ENCODE measurements around the gene ATP8B4. TPM values are rescaled to one million over a fixed set of nuclear protein-coding genes. Genes with fewer than 3 reads are reported as not detected.

ATP8B4 gene
- total and polyA plus RNA-seq, 4 donors: 1.9 to 19.7 (median 12.4) TPM

GRCh38 chr15:49934487-49934886 is 184.5 kb downstream of the ATP8B4 start:
- no peak for DNase-seq (ENCODE audit: low spot score)
- Histone ChIP-seq H3K4me3 (ENCODE audit: low read depth in 1 of 3, low read length in 3 of 3) (no peak overlapping the region), H3K4me1 (ENCODE audit: control insufficient read depth in 4 of 4, insufficient read depth in 4 of 4, low read length in 3 of 4) (no peaks in the 10 kb centered on the region), H3K36me3 (ENCODE audit: control insufficient read depth in 4 of 4, insufficient read depth in 3 of 4, low read depth in 1 of 4, low read length in 3 of 4) (peaks cover 0 to 1% (median 0%) of the 10 kb centered on the region in 4 donors), H3K9ac (ENCODE audit: low read depth in 1 of 2, low read length in 2 of 2) (no peak overlapping the region), H3K9me3 (ENCODE audit: control insufficient read depth in 4 of 4, low read length in 3 of 4) (no peaks in the 10 kb centered on the region), H3K27ac (ENCODE audit: low read depth in 1 of 2, low read length in 2 of 2) (no peak overlapping the region), H3K27me3 (ENCODE audit: control insufficient read depth in 4 of 4, insufficient read depth in 4 of 4, low read length in 3 of 4) (no peaks in the 10 kb centered on the region)
- WGBS: 91% methylated on average over 2 of the region's 2 CpGs
- TF ChIP-seq NR2F2 (IDR thresholded peaks at IDR 0.05): no peak
- TF ChIP-seq REST (IDR thresholded peaks at IDR 0.05): no peak
- no peak for TF ChIP-seq HNF4A (conservative IDR thresholded peaks at IDR 0.05)
- no peak for TF ChIP-seq CTCF (IDR thresholded peaks at IDR 0.05; ENCODE audit: low read depth, low read length, missing input control)
- no peak for TF ChIP-seq FOXA2 (IDR thresholded peaks at IDR 0.05)
- no peak for TF ChIP-seq RAD21 (IDR thresholded peaks at IDR 0.05)
- no peak for TF ChIP-seq ATF3 (IDR thresholded peaks at IDR 0.05)

- Histone ChIP-seq H3K36me3 (ENCODE audit: control insufficient read depth in 4 of 4, insufficient read depth in 3 of 4, low read depth in 1 of 4, low read length in 3 of 4) (no peaks in the 10 kb centered on the region), H3K9ac (ENCODE audit: low read depth in 1 of 2, low read length in 2 of 2) (no peak overlapping the region), H3K27me3 (ENCODE audit: control insufficient read depth in 4 of 4, insufficient read depth in 4 of 4, low read length in 3 of 4) (no peaks in the 10 kb centered on the region), H3K9me3 (ENCODE audit: control insufficient read depth in 4 of 4, low read length in 3 of 4) (no peaks in the 10 kb centered on the region), H3K4me3 (ENCODE audit: low read depth in 1 of 3, low read length in 3 of 3) (no peak overlapping the region), H3K27ac (ENCODE audit: low read depth in 1 of 2, low read length in 2 of 2) (no peak overlapping the region), H3K4me1 (ENCODE audit: control insufficient read depth in 4 of 4, insufficient read depth in 4 of 4, low read length in 3 of 4) (peaks cover 0 to 10% (median 5%) of the 10 kb centered on the region in 4 donors)
- no peak for DNase-seq (ENCODE audit: low spot score)
- no peak for TF ChIP-seq MAX (IDR thresholded peaks at IDR 0.05)
- TF ChIP-seq HNF4A (conservative IDR thresholded peaks at IDR 0.05): no peak
- no peak for TF ChIP-seq ATF3 (IDR thresholded peaks at IDR 0.05)
- no peak for TF ChIP-seq CTCF (IDR thresholded peaks at IDR 0.05; ENCODE audit: low read depth, low read length, missing input control)
- no peak for TF ChIP-seq RAD21 (IDR thresholded peaks at IDR 0.05)
- no peak for TF ChIP-seq ZBTB33 (IDR thresholded peaks at IDR 0.05)
- no peak for TF ChIP-seq REST (IDR thresholded peaks at IDR 0.05)
- no peak for TF ChIP-seq HNF4G (IDR thresholded peaks at IDR 0.05)
- TF ChIP-seq YY1 (IDR thresholded peaks at IDR 0.05): no peak
- TF ChIP-seq SP1 (IDR thresholded peaks at IDR 0.05): no peak
- no peak for TF ChIP-seq FOXA2 (IDR thresholded peaks at IDR 0.05)
- no peak for TF ChIP-seq EGR1 (IDR thresholded peaks at IDR 0.05; ENCODE audit: low read depth in 2 of 2)
- TF ChIP-seq GABPA (IDR thresholded peaks at IDR 0.05 in 1 of 2, conservative IDR thresholded peaks at IDR 0.05 in 1 of 2): no peak
- WGBS: 87% methylated on average over 2 of the region's 2 CpGs
Measured at GRCh38 chr15:49927189-49927861, 191.7 kb downstream of the ATP8B4 start.

Measured in liver (tissue), 9 donors.